UCSD-AML1 (cell line): ENCODE data around the gene MROH7.

Experiments
- DNase-seq: peaks from one replicate; lab custom pipeline; 2025; ENCODE audit not compliant: unreplicated experiment; lab: John Stamatoyannopoulos, UW

MROH7 gene

GRCh38 chr1:54649130-54649898 is 7.7 kb downstream of the MROH7 start:
- DNase-seq, result no peak

GRCh38 chr1:54649921-54650320 is 8.3 kb downstream of the MROH7 start:
- no peak for DNase-seq

- DNase-seq, result no peak
Measured at GRCh38 chr1:54650417-54650816, 8.8 kb downstream of the MROH7 start.

GRCh38 chr1:54651608-54652007 is 10.0 kb downstream of the MROH7 start:
- no peak for DNase-seq

- DNase-seq, result no peak
Measured at GRCh38 chr1:54652168-54652567, 10.6 kb downstream of the MROH7 start.

GRCh38 chr1:54653036-54653435 is 11.4 kb downstream of the MROH7 start:
- no peak for DNase-seq

- no peak for DNase-seq
Measured at GRCh38 chr1:54658164-54658913, 16.8 kb downstream of the MROH7 start.

GRCh38 chr1:54663725-54664124 is 22.1 kb downstream of the MROH7 start:
- no peak for DNase-seq

GRCh38 chr1:54664364-54664763 is 22.8 kb downstream of the MROH7 start:
- no peak for DNase-seq

GRCh38 chr1:54665852-54666251 is 24.3 kb downstream of the MROH7 start:
- no peak for DNase-seq

GRCh38 chr1:54666333-54666732 is 24.7 kb downstream of the MROH7 start:
- DNase-seq, result no peak

- DNase-seq, result no peak
Measured at GRCh38 chr1:54667797-54668196, 26.2 kb downstream of the MROH7 start.

- no peak for DNase-seq
Measured at GRCh38 chr1:54668567-54668966, 27.0 kb downstream of the MROH7 start.

- DNase-seq, result peak; percentile 49
Measured at GRCh38 chr1:54671985-54672608, 30.5 kb downstream of the MROH7 start.

GRCh38 chr1:54678776-54679643 is 37.4 kb downstream of the MROH7 start:
- no peak for DNase-seq

GRCh38 chr1:54679706-54680105 is 38.1 kb downstream of the MROH7 start:
- DNase-seq, result no peak

- no peak for DNase-seq
Measured at GRCh38 chr1:54680387-54680786, 38.8 kb downstream of the MROH7 start.

- DNase-seq, result no peak
Measured at GRCh38 chr1:54681358-54681757, 39.8 kb downstream of the MROH7 start.

- DNase-seq, result no peak
Measured at GRCh38 chr1:54683453-54683852, 41.9 kb downstream of the MROH7 start.

- DNase-seq, result no peak
Measured at GRCh38 chr1:54685335-54685905, 43.8 kb downstream of the MROH7 start.

- DNase-seq, result no peak
Measured at GRCh38 chr1:54686155-54686554, 44.6 kb downstream of the MROH7 start.
